GM19043 (cell line): ENCODE results near the gene UPB1.
"Not testable (repeated sequence)": the region's sequence is repeated elsewhere in the genome, so short reads cannot be mapped to it uniquely, and the experiment has no call there.

Source experiments
- ATAC-seq: cut with Tn5 transposase; IDR thresholded peaks from one replicate; pipeline ENCODE4 v1.9.1; 2021; ENCODE audit warnings: low read depth; ENCODE audit not compliant: unreplicated experiment

UPB1 gene

GRCh38 chr22:24525416-24526037 lies 30.4 kb downstream of the UPB1 start:
- ATAC-seq: no peak

DNA sequence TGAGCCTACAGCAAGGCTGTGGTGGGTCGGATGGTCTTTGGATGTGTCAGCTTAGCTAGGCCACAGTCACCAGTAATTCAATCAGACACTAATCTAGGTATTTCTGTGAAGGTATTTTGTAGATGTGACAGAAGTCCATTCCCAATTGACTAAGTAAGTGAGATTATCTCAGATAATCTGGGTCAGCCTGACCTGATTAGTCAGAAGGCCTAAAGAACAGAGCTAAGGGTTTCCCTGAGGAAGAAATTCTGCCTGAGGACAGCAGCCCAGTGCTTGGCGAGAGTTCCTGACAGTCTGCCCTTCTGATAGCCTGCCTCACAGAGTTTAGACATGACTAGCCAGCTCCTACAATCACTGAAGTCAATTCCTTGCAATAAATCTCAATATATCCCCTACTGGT lies 31.1 kb downstream of the UPB1 start:
- no peak for ATAC-seq

DNA sequence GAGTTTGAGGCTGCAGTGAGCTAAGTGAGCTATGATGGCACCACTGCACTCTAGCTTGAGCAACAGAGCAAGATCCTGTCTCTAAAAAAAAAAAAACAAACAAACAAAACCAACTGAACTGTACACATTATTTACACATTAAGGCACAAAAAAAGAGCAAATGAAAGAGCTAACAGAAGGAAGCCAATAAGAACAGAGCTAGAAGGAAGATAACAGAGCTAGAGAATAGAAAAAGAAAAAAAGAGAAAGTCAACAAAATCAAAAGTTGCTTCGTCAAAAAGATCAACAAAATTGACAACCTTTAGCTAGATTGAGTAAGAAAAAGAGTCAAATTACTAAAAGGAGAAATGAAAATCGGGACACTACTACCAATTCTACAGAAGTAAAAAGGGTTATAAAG lies 34.8 kb downstream of the UPB1 start:
- no peak for ATAC-seq

GRCh38 chr22:24530968-24531367 lies 35.8 kb downstream of the UPB1 start:
- ATAC-seq: not testable (repeated sequence)

- no peak for ATAC-seq
Observed at GRCh38 chr22:24532075-24532474, 36.9 kb downstream of the UPB1 start.

- no peak for ATAC-seq
Observed at GRCh38 chr22:24535348-24535747, 40.2 kb downstream of the UPB1 start.

- ATAC-seq: no peak
Observed at GRCh38 chr22:24536089-24536488, 41.0 kb downstream of the UPB1 start.

DNA sequence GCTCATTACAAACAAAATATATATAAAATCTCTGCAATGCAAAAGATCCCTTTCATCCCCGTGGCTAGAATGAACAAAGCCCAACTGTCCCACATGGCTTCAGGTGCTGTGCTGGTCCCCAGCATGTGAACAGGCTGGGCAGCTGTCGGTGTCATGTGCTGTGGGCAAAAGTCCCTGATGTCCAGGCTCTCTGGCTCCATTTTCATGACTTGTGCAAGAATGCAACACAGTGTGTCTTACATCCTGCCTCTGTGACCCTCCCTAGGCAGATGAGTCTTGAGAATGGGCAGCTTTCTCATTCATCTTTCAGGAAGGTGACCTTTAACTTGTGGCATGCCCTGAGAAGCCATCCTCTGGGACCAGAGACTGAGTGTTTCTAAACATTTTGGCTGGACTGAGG lies 45.3 kb downstream of the UPB1 start:
- no peak for ATAC-seq

GRCh38 chr22:24541681-24542515 lies 46.8 kb downstream of the UPB1 start:
- no peak for ATAC-seq

- no peak for ATAC-seq
Observed at GRCh38 chr22:24542641-24543040, 47.5 kb downstream of the UPB1 start.

DNA sequence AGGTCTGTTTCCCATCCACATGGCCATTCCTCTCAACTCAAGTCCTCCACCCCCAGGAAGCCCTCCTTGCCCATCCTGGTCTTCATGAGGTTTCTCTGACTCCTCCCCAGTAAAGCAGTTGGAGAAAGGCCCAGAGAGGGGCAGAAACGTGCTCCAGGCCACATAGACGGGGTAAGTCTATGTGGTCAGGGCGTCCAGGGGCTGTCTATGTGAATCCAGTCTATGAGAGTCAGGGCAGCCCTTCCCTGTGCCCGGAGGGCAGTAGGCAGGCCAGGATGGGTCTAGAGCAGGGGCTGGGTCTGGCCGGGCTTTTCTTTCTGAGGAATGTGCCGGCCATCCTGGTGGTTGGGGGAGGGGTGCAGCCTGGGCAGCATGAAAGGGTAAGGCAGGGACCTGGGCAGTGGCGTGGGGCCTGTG lies 48.1 kb downstream of the UPB1 start:
- ATAC-seq: no peak

DNA sequence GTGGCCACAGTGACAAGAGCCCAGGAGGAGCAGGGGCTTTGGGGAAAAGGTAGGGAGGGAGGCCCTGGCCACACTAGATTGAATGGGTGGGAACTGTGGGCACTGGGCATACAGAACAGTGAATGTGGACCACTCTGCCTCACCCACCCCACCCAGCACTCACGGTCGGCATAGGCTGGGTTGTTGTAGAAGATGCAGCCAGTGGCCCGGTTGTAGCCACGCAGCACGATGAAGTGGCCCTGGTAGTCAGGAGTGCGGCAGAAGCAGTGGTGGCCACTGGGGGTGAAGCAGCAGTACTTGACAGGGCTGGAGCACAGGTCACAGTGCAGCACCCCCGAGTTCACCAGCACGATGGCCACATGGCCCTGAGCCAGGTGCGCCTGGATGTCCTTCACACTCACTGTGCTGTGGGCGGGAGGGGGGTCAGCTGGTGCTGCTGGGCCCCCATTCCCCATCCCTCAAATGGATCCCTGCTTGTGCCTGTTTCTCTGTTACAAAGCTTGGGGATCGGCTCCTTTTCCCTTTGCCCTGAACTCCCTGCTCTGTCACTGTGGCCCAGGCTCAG lies 48.6 kb downstream of the UPB1 start:
- no peak for ATAC-seq

- no peak for ATAC-seq
Observed at GRCh38 chr22:24548812-24549211, 53.7 kb downstream of the UPB1 start.

- ATAC-seq: no peak
Observed at GRCh38 chr22:24550028-24550901, 55.1 kb downstream of the UPB1 start.

DNA sequence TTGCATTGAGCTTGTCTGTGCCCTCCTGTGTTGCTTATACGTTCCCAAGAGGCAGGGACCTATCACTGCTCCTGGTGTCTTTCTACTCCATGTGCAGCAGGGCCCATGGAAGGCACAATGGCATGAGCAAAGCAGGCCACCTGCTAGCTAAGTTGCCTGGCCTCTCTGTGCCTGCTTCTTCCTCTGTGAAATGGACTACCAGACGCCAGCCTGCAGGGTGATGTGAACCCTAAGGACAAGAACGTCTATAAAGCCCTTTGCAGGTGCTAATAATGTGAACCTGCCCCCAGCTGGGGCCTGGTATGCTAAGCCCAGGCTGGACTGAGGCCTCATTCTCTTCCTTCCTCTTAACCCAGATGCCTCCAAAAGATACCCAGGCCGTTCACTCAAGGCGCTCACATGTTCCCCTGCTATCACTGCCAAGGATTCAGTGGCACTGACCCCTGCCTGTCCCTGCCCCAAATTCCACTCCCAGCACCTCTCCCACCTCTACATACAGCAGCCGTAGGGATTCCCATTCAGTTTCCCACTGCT lies 55.8 kb downstream of the UPB1 start:
- no peak for ATAC-seq

DNA sequence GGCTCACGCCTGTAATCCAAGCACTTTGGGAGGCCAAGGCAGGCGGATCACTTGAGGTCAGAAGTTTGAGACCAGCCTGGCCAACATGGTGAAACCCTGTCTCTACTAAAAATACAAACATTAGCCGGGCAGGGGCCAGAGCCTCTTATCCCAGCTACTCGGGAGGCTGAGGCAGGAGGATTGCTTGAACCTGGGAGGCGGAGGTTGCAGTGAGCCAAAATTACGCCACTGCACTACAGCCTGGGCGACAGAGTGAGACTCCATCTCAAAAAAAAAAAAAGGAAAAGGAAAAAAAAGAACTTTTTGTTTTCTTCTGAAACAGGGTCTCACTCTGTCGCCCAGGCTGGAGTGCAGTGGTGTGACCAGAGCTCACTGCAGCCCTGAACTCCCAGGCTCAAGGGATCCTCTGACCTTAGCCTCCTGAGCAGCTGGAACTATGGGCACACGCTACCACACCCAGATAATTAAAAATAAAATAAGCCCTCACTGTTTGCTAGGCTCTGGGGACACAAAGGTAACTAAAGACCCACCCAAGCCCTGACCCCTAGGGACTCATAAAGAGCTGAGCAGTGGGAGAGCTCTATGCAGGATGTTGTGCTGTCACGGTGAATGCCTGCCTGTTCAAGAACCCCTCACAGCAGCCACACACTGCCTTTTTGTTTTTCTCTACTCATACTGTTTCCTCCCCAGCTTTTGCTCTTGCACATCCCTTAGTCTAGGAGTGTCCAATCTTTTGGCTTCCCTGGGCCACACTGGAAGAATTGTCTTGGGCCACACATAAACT lies 57.6 kb downstream of the UPB1 start:
- ATAC-seq: not testable (repeated sequence)

DNA sequence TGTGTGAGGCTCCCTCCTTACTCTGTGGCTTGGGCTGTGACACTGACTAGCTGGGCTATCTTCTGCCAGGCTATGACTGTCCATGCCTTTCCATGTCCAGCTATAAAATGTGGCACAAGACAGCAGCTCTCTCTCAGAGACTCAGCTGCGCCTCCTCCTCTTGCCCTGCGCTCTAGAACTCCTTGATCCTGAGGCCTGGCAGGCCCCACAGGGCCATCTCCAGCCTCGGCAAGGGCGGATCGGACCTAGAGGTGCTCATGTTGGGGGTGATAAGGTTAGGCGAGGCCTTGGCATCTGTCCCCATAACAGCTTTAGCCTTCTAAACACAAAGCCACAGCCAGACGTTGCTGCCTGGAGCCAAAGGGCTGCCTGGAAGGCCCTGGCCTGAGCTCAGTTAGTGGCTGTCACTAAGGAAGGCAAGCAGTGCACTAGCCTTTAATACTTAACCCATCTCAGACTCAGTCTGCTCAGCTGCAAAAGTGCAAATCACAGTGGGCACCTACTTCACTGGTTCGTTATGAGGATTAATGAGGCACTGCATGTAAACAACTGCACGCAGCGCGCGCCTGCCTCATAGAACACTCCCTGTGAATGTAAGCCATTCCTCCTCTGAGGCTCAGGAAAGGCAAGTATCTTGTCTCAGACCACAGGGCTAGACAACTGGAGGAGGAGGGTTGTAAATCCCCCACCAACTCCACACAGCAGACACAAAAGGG lies 58.6 kb downstream of the UPB1 start:
- no peak for ATAC-seq

DNA sequence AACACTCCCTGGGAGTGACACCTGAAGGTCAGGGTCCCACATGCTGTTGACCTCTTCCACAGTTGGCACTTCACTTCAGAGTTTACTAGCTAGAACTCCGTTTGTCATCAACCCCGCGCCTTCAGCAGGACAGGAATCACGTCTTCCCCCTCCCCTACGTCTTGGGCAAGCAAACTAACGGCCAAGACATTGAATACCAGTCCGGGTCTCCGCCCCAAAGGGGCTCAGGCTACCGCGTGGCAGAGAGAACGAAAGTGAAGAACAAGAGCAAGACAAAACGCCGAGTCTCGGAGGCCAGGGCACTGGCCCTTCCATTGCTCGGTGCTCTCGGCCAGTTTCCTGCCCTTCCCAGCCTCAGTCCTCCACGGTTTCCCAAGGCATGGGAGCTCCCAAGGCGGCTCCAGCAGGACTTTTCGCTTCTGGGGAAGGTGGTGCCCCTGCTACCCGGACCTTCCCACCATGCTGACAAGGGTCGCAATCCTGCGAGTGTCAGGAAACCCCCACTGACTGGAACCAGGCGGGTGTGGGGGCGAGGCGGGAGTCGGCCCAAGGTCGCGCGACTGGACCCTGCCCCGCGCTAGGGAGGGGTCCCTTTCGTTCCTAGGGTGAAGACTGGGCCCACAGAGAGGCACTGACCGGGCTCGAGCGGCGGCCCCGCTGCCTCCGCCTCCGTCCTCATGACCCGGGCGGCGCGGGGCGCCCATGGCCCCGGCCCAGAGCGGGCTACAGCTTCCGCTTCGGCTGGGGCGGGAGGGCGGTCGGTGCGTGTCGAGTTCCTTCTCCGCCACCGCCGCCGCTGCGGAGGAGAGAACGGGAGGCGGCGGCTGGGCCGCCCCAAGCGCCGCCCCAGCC lies 59.4 kb downstream of the UPB1 start, which contains the start of gene GUCD1:
Gene GUCD1, minus strand, starts transcription at position 826 of the 852 bp plus-strand sequence. Its CDS starts 147 bp downstream, at position 679.
- peak; percentile 17 for ATAC-seq
